Liver (tissue), 9 donors: ENCODE data around the gene TRMT2A. TPM values are rescaled to one million over a fixed set of nuclear protein-coding genes. Genes with fewer than 3 reads are reported as not detected.

ENCODE experiments used
- DNase-seq: peaks from one replicate; pipeline ENCODE4 v3.0.0-alpha.2; 2017; ENCODE audit warnings: low spot score
- H3K27ac ChIP-seq, 2 donors: one replicate each; pipeline ENCODE4 v1.7.0; 2013; ENCODE audit warnings: inconsistent platforms in 2 of 2, low read length in 2 of 2, control low read depth in 1 of 2, low read depth in 1 of 2, mild to moderate bottlenecking in 1 of 2
- H3K27me3 ChIP-seq, 4 donors: one replicate each; pipeline versions ENCODE4 v1.6.1 to v1.7.0; 2013; ENCODE audit warnings: low read length in 3 of 4, inconsistent platforms in 1 of 4, mild to moderate bottlenecking in 1 of 4, moderate library complexity in 1 of 4; ENCODE audit not compliant: control insufficient read depth in 4 of 4, insufficient read depth in 4 of 4
- H3K36me3 ChIP-seq, 4 donors: one replicate each; pipeline versions ENCODE4 v1.6.1 to v1.7.0; 2013; ENCODE audit warnings: low read length in 3 of 4, mild to moderate bottlenecking in 3 of 4, low read depth in 1 of 4, moderate library complexity in 1 of 4; ENCODE audit not compliant: control insufficient read depth in 4 of 4, insufficient read depth in 3 of 4
- H3K4me1 ChIP-seq, 4 donors: one replicate each; pipeline versions ENCODE4 v1.6.1 to v1.7.0; 2013; ENCODE audit warnings: low read length in 3 of 4, mild to moderate bottlenecking in 3 of 4, moderate library complexity in 1 of 4; ENCODE audit not compliant: control insufficient read depth in 4 of 4, insufficient read depth in 4 of 4
- H3K4me3 ChIP-seq, 3 donors: one replicate each; pipeline versions ENCODE4 v1.6.1 to v1.7.0; 2013; ENCODE audit warnings: low read length in 3 of 3, control low read depth in 1 of 3, low read depth in 1 of 3, mild to moderate bottlenecking in 1 of 3
- H3K9ac ChIP-seq, 2 donors: one replicate each; pipeline ENCODE4 v1.7.0; 2013; ENCODE audit warnings: low read length in 2 of 2, mild to moderate bottlenecking in 2 of 2, moderate library complexity in 2 of 2, control low read depth in 1 of 2, low read depth in 1 of 2
- H3K9me3 ChIP-seq, 4 donors: one replicate each; pipeline versions ENCODE4 v1.6.1 to v1.7.0; 2013; ENCODE audit warnings: low read length in 3 of 4; ENCODE audit not compliant: control insufficient read depth in 4 of 4
- EGR1 ChIP-seq, 2 donors: IDR thresholded peaks; 2 replicates each; pipeline ENCODE4 v1.6.1; 2016 to 2018; ENCODE audit warnings: antibody characterized with exemption in 2 of 2, low read depth in 2 of 2
- FOXA1 ChIP-seq: IDR thresholded peaks from 2 replicates; pipeline ENCODE4 v1.6.1; 2016; ENCODE audit warnings: antibody characterized with exemption
- FOXA2 ChIP-seq: IDR thresholded peaks from 2 replicates; pipeline ENCODE4 v1.6.1; 2016; ENCODE audit warnings: antibody characterized with exemption
- GABPA ChIP-seq, 2 donors: IDR thresholded peaks in 1 of 2; conservative IDR thresholded peaks in 1 of 2; 2 replicates each; pipeline ENCODE4 v1.6.1; 2016; ENCODE audit warnings: antibody characterized with exemption in 2 of 2, mild to moderate bottlenecking in 1 of 2, moderate library complexity in 1 of 2
- HNF4A ChIP-seq, 2 donors: conservative IDR thresholded peaks; 2 replicates each; pipeline ENCODE4 v1.6.1; 2016; ENCODE audit warnings: antibody characterized with exemption in 2 of 2, mild to moderate bottlenecking in 2 of 2
- HNF4G ChIP-seq: IDR thresholded peaks from 2 replicates; pipeline ENCODE4 v1.6.1; 2016; ENCODE audit warnings: antibody characterized with exemption
- JUND ChIP-seq, 2 donors: IDR thresholded peaks; 2 replicates each; pipeline ENCODE4 v1.6.1; 2016; ENCODE audit warnings: antibody characterized with exemption in 2 of 2
- NR2F2 ChIP-seq: IDR thresholded peaks from 2 replicates; pipeline ENCODE4 v1.6.1; 2016; ENCODE audit warnings: antibody characterized with exemption
- RAD21 ChIP-seq, 2 donors: IDR thresholded peaks; 2 replicates each; pipeline ENCODE4 v1.6.1; 2016; ENCODE audit warnings: antibody characterized with exemption in 2 of 2, mild to moderate bottlenecking in 2 of 2
- RXRA ChIP-seq, 2 donors: IDR thresholded peaks; 2 replicates each; pipeline ENCODE4 v1.6.1; 2017 to 2018; ENCODE audit warnings: antibody characterized with exemption in 2 of 2, mild to moderate bottlenecking in 1 of 2
- SP1 ChIP-seq: IDR thresholded peaks from 2 replicates; pipeline ENCODE4 v1.6.1; 2018; ENCODE audit warnings: antibody characterized with exemption, mild to moderate bottlenecking
- TAF1 ChIP-seq: conservative IDR thresholded peaks from 2 replicates; pipeline ENCODE4 v1.6.1; 2016; ENCODE audit warnings: antibody characterized with exemption, mild to moderate bottlenecking
- YY1 ChIP-seq: IDR thresholded peaks from 2 replicates; pipeline ENCODE4 v1.6.1; 2016; ENCODE audit warnings: antibody characterized with exemption, mild to moderate bottlenecking
- WGBS: extraction: QIAGEN DNeasy Blood & Tissue Kit; methylation state at CpG from one replicate; pipeline ENCODE4 v1.1.7; 2013; 5-methylcytosine and 5-hydroxymethylcytosine counted together
- polyA plus RNA-seq, 2 donors: library from polyadenylated mRNA; stranded (reverse) in 1 of 2; unstranded in 1 of 2; fragments of 200-250 nt in 1 of 2; fragments of >200 nt in 1 of 2; fragmentation: Nextera tagmentation in 1 of 2; extraction: Ambion mirVana in 1 of 2; gene quantifications; one replicate each; pipeline versions ENCODE4 v1.2.1 to v1.2.3, GENCODE V29; 2013 to 2015
- total RNA-seq, 2 donors: library from RNA; depleted of rRNA; stranded (reverse); fragments of >200 nt; gene quantifications; one replicate each; pipeline ENCODE4 v1.2.3, GENCODE V29; 2014
- TF ChIP-seq, protein P1 (sequence below): IDR thresholded peaks from 2 replicates; pipeline ENCODE4 v1.6.1; 2016; ENCODE audit warnings: antibody characterized with exemption, mild to moderate bottlenecking
- TF ChIP-seq, protein P2 (sequence below): IDR thresholded peaks from 2 replicates; pipeline ENCODE4 v1.6.1; 2016; ENCODE audit warnings: antibody characterized with exemption
- TF ChIP-seq, protein P3 (sequence below): IDR thresholded peaks from 2 replicates; pipeline ENCODE4 v1.6.1; 2016; ENCODE audit warnings: antibody characterized with exemption
- TF ChIP-seq, protein P4 (sequence below): IDR thresholded peaks from 2 replicates; pipeline ENCODE4 v1.6.1; 2016; ENCODE audit warnings: antibody characterized with exemption
- donor health status: healthy.
- donor health status: healthy.
- donor health status: healthy.
- donor health status: healthy.
- donor health status: healthy.

Gene TRMT2A
- total and polyA plus RNA-seq, 4 donors: 19.9 to 32.9 (median 25.2) TPM

DNA sequence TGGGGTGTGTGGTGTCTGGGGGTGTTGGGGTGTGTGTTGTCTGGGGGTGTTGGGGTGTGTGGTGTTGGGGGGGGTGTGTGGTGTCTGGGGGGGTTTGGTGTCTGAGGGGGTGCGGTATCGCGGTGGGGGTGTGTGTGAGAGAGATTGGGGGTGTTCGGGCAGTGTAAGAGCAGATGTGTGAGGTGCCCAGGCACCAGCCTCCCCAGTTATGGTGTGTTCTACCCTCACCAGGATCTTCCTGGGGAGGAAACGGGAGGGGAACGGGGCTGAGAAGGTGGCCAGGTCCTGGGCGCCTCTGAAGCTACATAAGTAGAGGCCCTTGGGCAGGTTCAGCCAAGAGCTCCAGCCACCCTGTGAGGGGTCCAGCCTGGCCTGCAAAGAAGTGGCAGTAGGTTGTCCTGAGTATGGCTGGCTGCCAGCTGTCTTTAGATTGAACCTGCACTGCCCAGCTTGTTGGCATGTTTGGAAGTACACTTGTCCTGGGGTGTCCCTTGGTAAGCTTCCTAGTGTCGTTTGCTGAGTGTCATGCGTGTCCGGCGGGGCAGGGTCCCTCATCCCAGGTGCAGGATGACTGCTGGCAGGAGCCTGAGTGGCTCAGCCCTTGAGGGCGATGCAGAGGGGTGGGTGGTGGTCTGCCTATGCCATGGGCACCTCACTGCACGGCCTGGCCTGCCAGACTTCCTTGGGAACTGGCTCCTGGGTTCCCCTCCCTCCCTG lies 6.5 kb upstream of the TRMT2A start:
- Histone ChIP-seq H3K36me3 (peaks cover 12 to 44% (median 23%) of the 10 kb centered on the region in 4 donors), H3K4me3 (no peak overlapping the region), H3K9ac (no peak overlapping the region), H3K4me1 (peaks cover 8 to 71% (median 54%) of the 10 kb centered on the region in 4 donors), H3K9me3 (no peaks in the 10 kb centered on the region), H3K27me3 (no peaks in the 10 kb centered on the region), H3K27ac (no peak overlapping the region)
- TF ChIP-seq, protein P1, sequence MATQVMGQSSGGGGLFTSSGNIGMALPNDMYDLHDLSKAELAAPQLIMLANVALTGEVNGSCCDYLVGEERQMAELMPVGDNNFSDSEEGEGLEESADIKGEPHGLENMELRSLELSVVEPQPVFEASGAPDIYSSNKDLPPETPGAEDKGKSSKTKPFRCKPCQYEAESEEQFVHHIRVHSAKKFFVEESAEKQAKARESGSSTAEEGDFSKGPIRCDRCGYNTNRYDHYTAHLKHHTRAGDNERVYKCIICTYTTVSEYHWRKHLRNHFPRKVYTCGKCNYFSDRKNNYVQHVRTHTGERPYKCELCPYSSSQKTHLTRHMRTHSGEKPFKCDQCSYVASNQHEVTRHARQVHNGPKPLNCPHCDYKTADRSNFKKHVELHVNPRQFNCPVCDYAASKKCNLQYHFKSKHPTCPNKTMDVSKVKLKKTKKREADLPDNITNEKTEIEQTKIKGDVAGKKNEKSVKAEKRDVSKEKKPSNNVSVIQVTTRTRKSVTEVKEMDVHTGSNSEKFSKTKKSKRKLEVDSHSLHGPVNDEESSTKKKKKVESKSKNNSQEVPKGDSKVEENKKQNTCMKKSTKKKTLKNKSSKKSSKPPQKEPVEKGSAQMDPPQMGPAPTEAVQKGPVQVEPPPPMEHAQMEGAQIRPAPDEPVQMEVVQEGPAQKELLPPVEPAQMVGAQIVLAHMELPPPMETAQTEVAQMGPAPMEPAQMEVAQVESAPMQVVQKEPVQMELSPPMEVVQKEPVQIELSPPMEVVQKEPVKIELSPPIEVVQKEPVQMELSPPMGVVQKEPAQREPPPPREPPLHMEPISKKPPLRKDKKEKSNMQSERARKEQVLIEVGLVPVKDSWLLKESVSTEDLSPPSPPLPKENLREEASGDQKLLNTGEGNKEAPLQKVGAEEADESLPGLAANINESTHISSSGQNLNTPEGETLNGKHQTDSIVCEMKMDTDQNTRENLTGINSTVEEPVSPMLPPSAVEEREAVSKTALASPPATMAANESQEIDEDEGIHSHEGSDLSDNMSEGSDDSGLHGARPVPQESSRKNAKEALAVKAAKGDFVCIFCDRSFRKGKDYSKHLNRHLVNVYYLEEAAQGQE: no peak
- TF ChIP-seq FOXA2: no peak
- no peak for TF ChIP-seq TAF1
- no peak for TF ChIP-seq RAD21 (IDR thresholded peaks at IDR 0.05)
- TF ChIP-seq HNF4G: no peak
- TF ChIP-seq RXRA (IDR thresholded peaks at IDR 0.05): no peak
- TF ChIP-seq NR2F2: no peak
- no peak for TF ChIP-seq HNF4A (conservative IDR thresholded peaks at IDR 0.05)
- TF ChIP-seq FOXA1: no peak
- TF ChIP-seq YY1: no peak
- TF ChIP-seq JUND (IDR thresholded peaks at IDR 0.05): no peak
- TF ChIP-seq, protein P2, sequence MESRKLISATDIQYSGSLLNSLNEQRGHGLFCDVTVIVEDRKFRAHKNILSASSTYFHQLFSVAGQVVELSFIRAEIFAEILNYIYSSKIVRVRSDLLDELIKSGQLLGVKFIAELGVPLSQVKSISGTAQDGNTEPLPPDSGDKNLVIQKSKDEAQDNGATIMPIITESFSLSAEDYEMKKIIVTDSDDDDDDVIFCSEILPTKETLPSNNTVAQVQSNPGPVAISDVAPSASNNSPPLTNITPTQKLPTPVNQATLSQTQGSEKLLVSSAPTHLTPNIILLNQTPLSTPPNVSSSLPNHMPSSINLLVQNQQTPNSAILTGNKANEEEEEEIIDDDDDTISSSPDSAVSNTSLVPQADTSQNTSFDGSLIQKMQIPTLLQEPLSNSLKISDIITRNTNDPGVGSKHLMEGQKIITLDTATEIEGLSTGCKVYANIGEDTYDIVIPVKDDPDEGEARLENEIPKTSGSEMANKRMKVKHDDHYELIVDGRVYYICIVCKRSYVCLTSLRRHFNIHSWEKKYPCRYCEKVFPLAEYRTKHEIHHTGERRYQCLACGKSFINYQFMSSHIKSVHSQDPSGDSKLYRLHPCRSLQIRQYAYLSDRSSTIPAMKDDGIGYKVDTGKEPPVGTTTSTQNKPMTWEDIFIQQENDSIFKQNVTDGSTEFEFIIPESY: no peak
- TF ChIP-seq, protein P3, sequence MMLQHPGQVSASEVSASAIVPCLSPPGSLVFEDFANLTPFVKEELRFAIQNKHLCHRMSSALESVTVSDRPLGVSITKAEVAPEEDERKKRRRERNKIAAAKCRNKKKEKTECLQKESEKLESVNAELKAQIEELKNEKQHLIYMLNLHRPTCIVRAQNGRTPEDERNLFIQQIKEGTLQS: no peak
- no peak for TF ChIP-seq GABPA (IDR thresholded peaks at IDR 0.05 in 1 of 2, conservative IDR thresholded peaks at IDR 0.05 in 1 of 2)
- no peak for TF ChIP-seq SP1
- no peak for TF ChIP-seq EGR1 (IDR thresholded peaks at IDR 0.05; ENCODE audit: low read depth in 2 of 2)
- TF ChIP-seq, protein P4, sequence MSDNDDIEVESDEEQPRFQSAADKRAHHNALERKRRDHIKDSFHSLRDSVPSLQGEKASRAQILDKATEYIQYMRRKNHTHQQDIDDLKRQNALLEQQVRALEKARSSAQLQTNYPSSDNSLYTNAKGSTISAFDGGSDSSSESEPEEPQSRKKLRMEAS: no peak
- DNase-seq: no peak
- WGBS: 95% methylated on average over 13 of the region's 13 CpGs

DNA sequence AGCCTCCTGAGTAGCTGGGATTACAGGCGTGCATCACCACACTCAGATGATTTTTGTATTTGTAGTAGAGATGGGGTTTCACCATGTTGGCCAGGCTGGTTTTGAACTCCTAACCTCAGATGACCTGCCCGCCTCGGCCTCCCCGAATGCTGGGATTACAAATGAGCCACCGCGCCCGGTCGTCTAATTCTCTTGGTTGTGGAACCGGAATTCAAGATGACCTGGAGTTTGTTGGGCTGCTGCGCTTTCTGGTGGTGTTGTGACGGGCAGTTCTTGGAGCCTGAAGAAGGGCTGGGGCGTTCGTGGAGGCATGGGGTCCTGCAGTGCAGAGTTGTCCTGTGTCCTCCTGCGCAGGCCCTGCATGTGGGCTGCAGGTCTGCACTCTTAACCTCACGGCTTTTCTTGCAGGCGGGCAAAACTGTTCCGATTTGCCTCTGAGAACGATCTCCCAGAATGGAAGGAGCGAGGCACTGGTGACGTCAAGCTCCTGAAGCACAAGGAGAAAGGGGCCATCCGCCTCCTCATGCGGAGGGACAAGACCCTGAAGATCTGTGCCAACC lies 4.9 kb upstream of the TRMT2A start:
- Histone ChIP-seq H3K9ac (no peak overlapping the region), H3K27me3 (no peaks in the 10 kb centered on the region), H3K4me3 (no peak overlapping the region), H3K36me3 (peaks cover 12 to 44% (median 21%) of the 10 kb centered on the region in 4 donors), H3K9me3 (no peaks in the 10 kb centered on the region), H3K4me1 (peaks cover 8 to 66% (median 51%) of the 10 kb centered on the region in 4 donors), H3K27ac (no peak overlapping the region)
- DNase-seq: no peak
- 95% methylated on average over 22 of the region's 22 CpGs for WGBS
- TF ChIP-seq, protein P2: no peak
- TF ChIP-seq JUND (IDR thresholded peaks at IDR 0.05) (no peak), HNF4A (conservative IDR thresholded peaks at IDR 0.05) (no peak), NR2F2 (no peak), EGR1 (IDR thresholded peaks at IDR 0.05; ENCODE audit: low read depth in 2 of 2) (no peak), YY1 (no peak), FOXA1 (no peak)
- TF ChIP-seq, protein P4: no peak
- TF ChIP-seq, protein P1: no peak
